Astrocyte (in vitro differentiated cells and primary cell): ENCODE measurements around the gene BZW1. TPM values are rescaled to one million over a fixed set of nuclear protein-coding genes. Genes with fewer than 3 reads are reported as not detected.

Experiments
- DNase-seq: peaks from one replicate; pipeline ENCODE4 v3.0.0-alpha.2; 2010; ENCODE audit warnings: low read depth
- FAIRE-seq: peaks from 2 replicates; lab custom pipeline; 2011; peaks lifted over from hg19 to GRCh38; lab: Jason Lieb, UNC
- H2AFZ ChIP-seq: 2 replicates; pipeline ENCODE4 v1.6.0; 2012; ENCODE audit warnings: low read depth, low read length, inconsistent platforms
- H3K27ac ChIP-seq: 2 replicates; pipeline ENCODE4 v1.5.1; 2011; ENCODE audit warnings: low read depth, low read length, inconsistent platforms
- H3K27me3 ChIP-seq: 2 replicates; pipeline ENCODE4 v1.6.0; 2011; ENCODE audit warnings: low read length, inconsistent platforms; ENCODE audit not compliant: insufficient read depth
- H3K36me3 ChIP-seq: 2 replicates; pipeline ENCODE4 v1.5.1; 2011; ENCODE audit warnings: low read length, inconsistent platforms; ENCODE audit not compliant: insufficient read depth
- H3K4me1 ChIP-seq: 2 replicates; pipeline ENCODE4 v1.5.1; 2011; ENCODE audit warnings: low read length, inconsistent platforms; ENCODE audit not compliant: insufficient read depth
- H3K4me2 ChIP-seq: 2 replicates; pipeline ENCODE4 v1.6.0; 2012; ENCODE audit warnings: low read length, inconsistent platforms
- H3K4me3 ChIP-seq: 2 replicates; pipeline ENCODE4 v1.5.1; 2011; ENCODE audit warnings: low read depth, mild to moderate bottlenecking, low read length, inconsistent platforms; ENCODE audit not compliant: insufficient read depth
- H3K79me2 ChIP-seq: 2 replicates; pipeline ENCODE4 v1.6.0; 2012; ENCODE audit warnings: mild to moderate bottlenecking, low read length, inconsistent platforms; ENCODE audit not compliant: insufficient read depth
- H3K9ac ChIP-seq: 2 replicates; pipeline ENCODE4 v1.6.0; 2012; ENCODE audit warnings: mild to moderate bottlenecking, low read length, inconsistent platforms
- H3K9me3 ChIP-seq: 2 replicates; pipeline ENCODE4 v1.5.1; 2012; ENCODE audit warnings: low read depth, mild to moderate bottlenecking, low read length, inconsistent platforms; ENCODE audit not compliant: insufficient read depth
- H4K20me1 ChIP-seq: 2 replicates; pipeline ENCODE4 v1.6.0; 2012; ENCODE audit warnings: low read length, inconsistent platforms; ENCODE audit not compliant: insufficient read depth
- H3K27ac Mint-ChIP-seq: one replicate; pipeline ENCODE4 v1.8.0; 2021; ENCODE audit warnings: mild to moderate bottlenecking, mixed read lengths; ENCODE audit not compliant: unreplicated experiment
- H3K27me3 Mint-ChIP-seq: one replicate; pipeline ENCODE4 v1.8.0; 2021; ENCODE audit warnings: low read depth, mixed read lengths; ENCODE audit not compliant: unreplicated experiment
- H3K36me3 Mint-ChIP-seq: one replicate; pipeline ENCODE4 v1.8.0; 2021; ENCODE audit warnings: low read depth, mixed read lengths; ENCODE audit not compliant: unreplicated experiment
- H3K4me1 Mint-ChIP-seq: one replicate; pipeline ENCODE4 v1.8.0; 2021; ENCODE audit warnings: low read depth, mixed read lengths; ENCODE audit not compliant: unreplicated experiment
- H3K4me3 Mint-ChIP-seq: one replicate; pipeline ENCODE4 v1.8.0; 2021; ENCODE audit warnings: mild to moderate bottlenecking, moderate library complexity, mixed read lengths; ENCODE audit not compliant: unreplicated experiment
- H3K9me3 Mint-ChIP-seq: one replicate; pipeline ENCODE4 v1.8.0; 2021; ENCODE audit warnings: mild to moderate bottlenecking, mixed read lengths; ENCODE audit not compliant: unreplicated experiment
- EZH2 ChIP-seq: IDR thresholded peaks from 2 replicates; pipeline ENCODE4 v1.6.1; 2012; ENCODE audit warnings: mild to moderate bottlenecking, low read length, inconsistent platforms; ENCODE audit not compliant: insufficient read depth
- total RNA-seq: library from RNA; stranded (reverse); gene quantifications from 2 replicates; pipeline ENCODE4 v1.2.1, GENCODE V29; 2021
- TF ChIP-seq, protein P1 (sequence below): IDR thresholded peaks from 2 replicates; pipeline ENCODE4 v1.5.1; 2011; ENCODE audit warnings: low read depth, mild to moderate bottlenecking, inconsistent platforms, low read length, moderate library complexity; ENCODE audit not compliant: insufficient read depth

Gene BZW1
- total RNA-seq, 1 donor from 2014 or later, result 322 TPM

- peak overlapping the region; percentile 50 for H3K9ac ChIP-seq
- peak overlapping the region; percentile 3 for H3K4me3 ChIP-seq
- H3K4me2 ChIP-seq, result peak overlapping the region; percentile 68
- H3K79me2 ChIP-seq, result no peaks in the 10 kb centered on the region
- Mint-ChIP-seq H3K4me1 (peaks cover 32% of the 10 kb centered on the region), H3K27me3 (no peaks in the 10 kb centered on the region), H3K9me3 (no peaks in the 10 kb centered on the region), H3K4me3 (no peak overlapping the region), H3K27ac (peak overlapping the region; percentile 95), H3K36me3 (no peaks in the 10 kb centered on the region)
- FAIRE-seq (no peak), DNase-seq (peak; percentile 68)
- H3K9me3 ChIP-seq, result no peaks in the 10 kb centered on the region
- no peaks in the 10 kb centered on the region for H4K20me1 ChIP-seq
- H3K27ac ChIP-seq, result peak overlapping the region; percentile 89
- H2AFZ ChIP-seq, result no peak overlapping the region
- H3K27me3 ChIP-seq, result no peaks in the 10 kb centered on the region
- H3K4me1 ChIP-seq, result peaks cover 35% of the 10 kb centered on the region
- no peak for TF ChIP-seq EZH2
- TF ChIP-seq, protein P1, sequence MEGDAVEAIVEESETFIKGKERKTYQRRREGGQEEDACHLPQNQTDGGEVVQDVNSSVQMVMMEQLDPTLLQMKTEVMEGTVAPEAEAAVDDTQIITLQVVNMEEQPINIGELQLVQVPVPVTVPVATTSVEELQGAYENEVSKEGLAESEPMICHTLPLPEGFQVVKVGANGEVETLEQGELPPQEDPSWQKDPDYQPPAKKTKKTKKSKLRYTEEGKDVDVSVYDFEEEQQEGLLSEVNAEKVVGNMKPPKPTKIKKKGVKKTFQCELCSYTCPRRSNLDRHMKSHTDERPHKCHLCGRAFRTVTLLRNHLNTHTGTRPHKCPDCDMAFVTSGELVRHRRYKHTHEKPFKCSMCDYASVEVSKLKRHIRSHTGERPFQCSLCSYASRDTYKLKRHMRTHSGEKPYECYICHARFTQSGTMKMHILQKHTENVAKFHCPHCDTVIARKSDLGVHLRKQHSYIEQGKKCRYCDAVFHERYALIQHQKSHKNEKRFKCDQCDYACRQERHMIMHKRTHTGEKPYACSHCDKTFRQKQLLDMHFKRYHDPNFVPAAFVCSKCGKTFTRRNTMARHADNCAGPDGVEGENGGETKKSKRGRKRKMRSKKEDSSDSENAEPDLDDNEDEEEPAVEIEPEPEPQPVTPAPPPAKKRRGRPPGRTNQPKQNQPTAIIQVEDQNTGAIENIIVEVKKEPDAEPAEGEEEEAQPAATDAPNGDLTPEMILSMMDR, result no peak
- no peaks in the 10 kb centered on the region for H3K36me3 ChIP-seq
Measured at GRCh38 chr2:200765995-200766660, 45.6 kb upstream of the BZW1 start.

DNA sequence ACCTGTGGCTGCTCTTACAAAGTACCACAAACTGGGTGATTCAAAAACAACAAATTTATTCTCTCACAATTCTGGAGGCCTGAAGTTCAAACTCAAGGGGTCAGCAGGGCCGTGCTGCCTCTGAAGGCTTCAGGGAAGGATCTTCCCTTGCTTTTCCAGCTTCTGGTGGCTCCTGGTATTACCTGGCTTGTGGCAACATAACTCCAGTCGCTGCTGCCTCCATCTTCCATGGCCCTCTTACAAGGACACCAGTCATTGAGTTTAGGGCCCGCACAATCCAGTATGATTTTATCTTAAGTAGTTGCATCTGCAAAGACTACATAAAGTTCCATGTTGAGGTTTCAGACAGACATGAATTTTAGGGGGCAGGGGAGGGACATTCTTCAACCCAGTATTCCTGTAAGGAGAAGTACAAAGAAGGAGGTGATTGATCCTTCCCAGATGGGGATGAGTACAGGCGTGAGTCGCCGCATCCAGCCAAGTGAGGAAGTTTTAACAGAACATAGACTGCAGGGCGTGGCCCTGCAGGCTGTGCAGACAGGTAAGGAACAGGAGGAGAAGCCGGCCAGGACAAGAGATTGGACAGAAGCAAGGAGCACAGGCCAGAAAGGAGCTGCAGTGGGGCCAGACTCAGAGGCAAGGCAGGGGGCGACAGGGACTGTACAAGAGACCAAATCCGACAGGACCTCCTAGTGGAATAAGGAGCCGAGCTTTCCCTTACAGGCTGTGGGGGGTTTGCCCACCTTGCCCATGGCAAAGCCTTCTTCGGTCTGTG, 44.4 kb upstream of the BZW1 start:
- no peak overlapping the region for H3K27ac Mint-ChIP-seq
- peaks cover 24% of the 10 kb centered on the region for H3K4me1 Mint-ChIP-seq
- Histone ChIP-seq H3K27ac (no peak overlapping the region), H3K4me3 (no peak overlapping the region), H3K79me2 (no peaks in the 10 kb centered on the region), H2AFZ (no peak overlapping the region), H3K27me3 (no peaks in the 10 kb centered on the region), H3K9ac (no peak overlapping the region), H3K4me1 (peaks cover 24% of the 10 kb centered on the region), H3K36me3 (no peaks in the 10 kb centered on the region), H4K20me1 (no peaks in the 10 kb centered on the region), H3K9me3 (no peaks in the 10 kb centered on the region), H3K4me2 (no peak overlapping the region)
- DNase-seq (no peak), FAIRE-seq (no peak)
- no peak overlapping the region for H3K4me3 Mint-ChIP-seq
- TF ChIP-seq, protein P1, result no peak
- TF ChIP-seq EZH2, result no peak
- H3K9me3 Mint-ChIP-seq, result no peaks in the 10 kb centered on the region
- H3K27me3 Mint-ChIP-seq, result no peaks in the 10 kb centered on the region
- no peaks in the 10 kb centered on the region for H3K36me3 Mint-ChIP-seq

DNA sequence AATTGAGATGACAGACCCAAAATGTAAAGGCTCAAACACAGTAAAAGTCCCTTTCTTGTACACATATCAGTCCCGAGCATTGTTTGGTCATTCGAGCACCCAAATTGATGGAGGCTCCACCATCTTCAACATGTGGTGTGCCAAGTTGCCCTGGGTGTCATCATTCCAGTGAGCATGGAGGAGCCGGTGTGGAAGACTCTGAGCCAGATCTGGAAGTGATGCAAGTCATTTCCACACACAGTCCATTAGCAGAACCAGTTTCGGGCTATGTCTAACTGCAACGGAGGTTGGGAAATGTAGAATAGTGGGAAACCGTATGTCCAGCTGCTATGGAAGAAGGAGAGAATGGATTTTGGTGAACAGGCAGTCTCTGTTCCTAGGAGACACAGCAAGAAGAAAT, 40.9 kb upstream of the BZW1 start:
- Histone ChIP-seq H3K4me2 (no peak overlapping the region), H3K79me2 (no peaks in the 10 kb centered on the region), H3K9ac (no peak overlapping the region), H3K4me3 (no peak overlapping the region), H3K9me3 (peaks cover 3% of the 10 kb centered on the region), H2AFZ (no peak overlapping the region), H3K36me3 (no peaks in the 10 kb centered on the region), H3K27ac (no peak overlapping the region), H3K27me3 (no peaks in the 10 kb centered on the region), H4K20me1 (no peaks in the 10 kb centered on the region), H3K4me1 (peaks cover 6% of the 10 kb centered on the region)
- Mint-ChIP-seq H3K4me1 (peaks cover 4% of the 10 kb centered on the region), H3K36me3 (no peaks in the 10 kb centered on the region), H3K4me3 (no peak overlapping the region), H3K27ac (no peak overlapping the region), H3K27me3 (no peaks in the 10 kb centered on the region), H3K9me3 (peaks cover 1% of the 10 kb centered on the region)
- TF ChIP-seq EZH2, result no peak
- TF ChIP-seq, protein P1, result no peak
- no peak for DNase-seq
- FAIRE-seq, result no peak
